Stimulated activated CD4-positive, alpha-beta T cell treated with anti-CD3 and anti-CD28 coated beads, Interleukin-1b, Interleukin-23, amount 100 ng/mL, for 24 hours (primary cell): ENCODE measurements around the gene C10orf90.

ENCODE experiments used
- DNase-seq, 4 experiments: peaks; one replicate each; pipeline ENCODE4 v3.0.0-alpha.2; 2020; ENCODE audit warnings: low read depth in 4 of 4, low spot score in 1 of 4

C10orf90 gene

GRCh38 chr10:126468876-126469643 lies 201.4 kb downstream of the C10orf90 start:
- no peak for DNase-seq

DNA sequence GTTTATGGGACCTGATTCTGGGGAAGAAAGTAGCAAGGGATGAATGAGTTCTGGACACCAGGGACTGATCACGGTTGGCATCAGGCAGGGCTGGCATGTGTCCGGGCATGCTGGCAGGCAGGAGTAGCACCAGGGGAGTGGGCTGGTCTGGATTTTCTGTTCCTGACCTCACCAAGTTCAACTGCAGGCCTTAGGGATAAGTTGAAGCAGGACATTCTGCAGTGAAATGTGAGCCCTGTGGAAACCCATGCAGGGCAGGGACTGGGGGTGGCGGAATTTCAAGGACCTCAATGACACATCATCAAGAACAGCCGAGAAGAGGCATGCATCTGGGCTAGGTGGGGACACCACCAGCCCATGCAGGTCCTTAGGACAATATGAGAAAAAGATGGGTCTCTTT lies 202.0 kb downstream of the C10orf90 start:
- DNase-seq = no peak

- DNase-seq = no peak
Observed at GRCh38 chr10:126465771-126466170, 204.7 kb downstream of the C10orf90 start.

DNA sequence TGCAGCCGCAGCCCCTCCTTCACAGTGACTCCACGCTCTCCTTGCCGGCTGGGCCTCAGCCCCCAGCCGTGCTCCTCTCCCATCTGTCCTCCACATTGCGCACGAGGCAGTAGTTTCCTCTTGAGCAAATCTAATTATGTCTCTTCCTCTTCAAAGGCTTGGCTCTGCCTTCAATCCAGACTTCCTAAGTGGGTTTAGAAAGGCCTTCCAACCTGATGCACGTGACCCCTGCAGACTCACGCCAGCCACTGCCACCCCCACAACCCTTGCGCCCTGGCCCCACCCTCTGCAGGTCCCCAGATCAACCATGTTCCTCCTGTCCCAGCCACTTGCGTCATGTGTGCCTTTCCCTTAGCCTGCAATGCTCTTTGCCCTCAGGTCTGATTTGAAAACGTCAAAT lies 207.2 kb downstream of the C10orf90 start:
- DNase-seq = no peak

DNA sequence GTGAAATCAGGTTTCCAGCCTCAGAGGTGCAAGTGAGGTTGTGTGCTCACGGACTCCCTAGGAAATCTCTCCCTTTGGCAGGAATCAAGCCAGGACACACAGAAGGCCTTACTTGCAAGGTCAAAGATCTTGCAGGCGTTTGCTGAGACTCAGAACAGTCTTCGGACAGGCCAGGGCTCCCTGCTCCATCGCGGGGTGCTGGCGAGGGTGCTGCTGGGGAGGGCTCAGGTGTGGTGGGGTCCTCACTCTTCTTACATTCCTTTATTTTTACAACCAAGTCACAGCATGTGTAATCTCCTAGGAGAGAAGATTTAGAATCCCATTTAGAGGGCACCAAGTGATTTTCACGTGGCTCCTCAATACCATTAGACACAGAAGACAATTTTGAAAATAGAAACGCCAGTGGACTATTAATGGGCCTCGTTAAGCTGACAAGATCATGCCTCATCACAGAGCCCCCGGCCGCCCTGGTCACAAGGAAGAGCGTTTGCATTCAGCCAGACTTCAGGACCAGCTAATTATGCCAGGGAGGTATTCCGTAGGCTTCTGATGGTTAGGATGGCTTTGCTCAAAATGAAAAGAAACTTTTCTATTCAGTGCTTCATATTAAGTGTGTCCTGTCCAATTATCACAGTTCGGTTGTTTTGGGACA lies 209.1 kb downstream of the C10orf90 start:
- DNase-seq = no peak

DNA sequence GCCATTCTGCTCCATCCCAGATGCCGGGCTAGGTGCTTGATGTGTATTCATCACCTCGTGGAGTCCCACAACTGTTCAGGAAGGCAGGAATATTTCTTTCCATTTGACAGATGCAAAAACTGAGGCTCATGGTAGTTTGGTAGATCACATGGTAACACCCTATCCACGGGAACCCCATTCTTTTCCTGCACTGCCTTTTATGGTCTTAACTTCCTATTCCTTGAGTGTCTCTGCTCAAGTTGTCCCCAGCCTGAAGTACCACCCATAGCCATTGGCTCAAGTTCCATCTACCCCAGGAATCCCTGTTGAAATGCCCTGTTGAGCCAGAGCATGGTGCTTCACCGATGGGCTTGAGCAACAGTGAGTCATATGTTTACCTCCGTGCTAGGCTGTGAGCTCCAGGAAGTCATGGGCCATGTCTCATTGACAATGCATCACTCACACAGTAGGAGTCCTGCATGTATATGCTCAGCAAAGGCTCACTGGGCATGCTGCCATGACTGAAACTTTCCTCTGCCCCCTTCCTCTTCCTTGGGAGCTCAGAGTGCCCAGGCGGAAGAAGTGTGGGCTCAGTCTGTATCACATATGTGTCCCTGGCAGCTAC lies 210.5 kb downstream of the C10orf90 start:
- no peak for DNase-seq

DNA sequence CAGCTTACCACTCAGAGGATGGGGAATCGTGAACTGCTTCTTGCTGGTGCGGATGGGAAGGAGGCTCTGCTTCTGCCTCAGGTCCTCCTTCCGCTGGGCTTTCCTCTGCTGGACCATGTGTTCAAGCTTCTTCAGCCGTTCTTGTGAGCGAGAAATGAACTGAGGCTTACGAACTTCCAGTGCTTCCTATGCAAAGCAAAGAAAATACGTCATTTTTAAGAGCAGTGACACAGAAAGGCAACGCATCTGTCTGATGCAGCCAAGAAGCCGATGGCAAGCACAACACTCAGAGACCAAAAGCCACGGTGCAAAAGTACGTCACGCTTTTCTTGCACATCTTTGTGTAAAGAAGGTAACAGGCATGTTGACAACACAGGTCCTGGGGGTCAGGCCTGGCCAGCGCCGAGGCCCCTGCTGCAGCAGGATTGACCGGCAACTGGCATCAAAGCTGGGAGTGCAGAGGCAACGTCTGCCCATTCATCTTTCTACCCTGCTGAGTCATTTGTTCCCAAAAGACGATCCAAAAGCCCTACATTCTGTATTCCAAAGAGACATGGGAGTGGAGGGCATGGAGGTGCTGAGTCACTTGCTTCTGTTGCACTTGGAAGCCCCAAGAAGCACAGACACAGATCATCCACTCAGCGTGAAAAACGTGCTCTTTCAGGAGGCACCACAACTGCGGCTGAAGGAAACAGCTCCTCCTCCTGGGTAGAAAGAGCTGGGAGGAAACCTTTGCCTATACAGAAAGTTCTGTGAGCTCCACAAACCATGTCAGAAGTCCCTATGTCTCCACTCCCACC lies 211.3 kb downstream of the C10orf90 start:
- no peak for DNase-seq

DNA sequence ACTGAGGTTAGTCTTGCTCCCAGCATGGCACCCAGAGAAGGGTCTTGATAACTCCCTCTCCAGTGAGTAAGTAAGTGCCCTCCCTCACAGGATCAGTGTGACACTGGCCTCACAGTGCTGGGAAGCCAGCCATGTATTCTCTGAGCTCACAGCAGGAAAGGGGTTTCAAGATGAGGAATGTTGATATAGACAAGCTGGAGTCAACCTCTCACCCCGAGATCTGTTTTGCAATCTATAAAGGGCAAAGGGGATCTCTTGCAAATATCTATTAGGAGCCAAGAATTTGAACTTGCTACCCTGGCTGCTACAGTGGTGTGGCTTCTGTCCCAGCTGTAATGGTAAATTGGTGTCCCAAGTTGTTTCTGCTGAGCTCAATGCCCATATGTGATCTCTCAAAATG lies 212.0 kb downstream of the C10orf90 start:
- DNase-seq = no peak

- DNase-seq = no peak
Observed at GRCh38 chr10:126456632-126457031, 213.9 kb downstream of the C10orf90 start.

GRCh38 chr10:126455766-126456405 lies 214.6 kb downstream of the C10orf90 start:
- DNase-seq = no peak

DNA sequence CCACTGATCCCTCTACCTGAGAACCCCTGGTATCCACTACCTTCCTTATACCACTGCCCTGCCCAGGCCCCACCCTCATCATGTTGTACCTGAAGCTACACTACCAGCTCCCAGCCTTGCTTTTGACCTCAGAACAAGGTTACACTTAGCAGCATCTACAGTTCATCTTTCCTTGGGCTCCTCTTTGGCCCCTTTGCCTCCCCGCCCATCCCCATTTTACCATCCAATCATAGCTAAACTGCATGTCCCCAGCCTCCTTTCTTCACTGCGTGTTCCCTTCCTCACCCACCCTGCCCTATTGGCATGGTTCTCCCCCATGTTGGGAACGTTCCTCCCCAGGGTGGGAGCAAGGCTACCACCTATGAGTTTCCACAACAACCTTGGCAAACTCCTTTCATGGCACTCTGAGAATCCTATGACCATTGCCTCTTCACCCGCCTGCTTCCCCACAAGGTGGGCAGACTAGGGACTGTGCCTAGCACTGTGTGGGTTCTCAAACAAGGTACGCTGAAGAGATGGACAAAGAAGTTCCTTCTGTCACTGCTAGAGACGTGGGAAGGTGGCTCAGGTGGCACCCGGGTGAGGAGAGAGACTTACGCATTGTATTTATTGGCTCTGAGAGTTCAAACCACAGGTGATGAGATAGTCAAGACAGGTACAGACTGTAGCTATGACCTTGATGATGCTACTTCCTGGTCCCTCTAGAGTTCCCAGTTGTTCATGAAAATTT lies 215.3 kb downstream of the C10orf90 start:
- no peak for DNase-seq

DNA sequence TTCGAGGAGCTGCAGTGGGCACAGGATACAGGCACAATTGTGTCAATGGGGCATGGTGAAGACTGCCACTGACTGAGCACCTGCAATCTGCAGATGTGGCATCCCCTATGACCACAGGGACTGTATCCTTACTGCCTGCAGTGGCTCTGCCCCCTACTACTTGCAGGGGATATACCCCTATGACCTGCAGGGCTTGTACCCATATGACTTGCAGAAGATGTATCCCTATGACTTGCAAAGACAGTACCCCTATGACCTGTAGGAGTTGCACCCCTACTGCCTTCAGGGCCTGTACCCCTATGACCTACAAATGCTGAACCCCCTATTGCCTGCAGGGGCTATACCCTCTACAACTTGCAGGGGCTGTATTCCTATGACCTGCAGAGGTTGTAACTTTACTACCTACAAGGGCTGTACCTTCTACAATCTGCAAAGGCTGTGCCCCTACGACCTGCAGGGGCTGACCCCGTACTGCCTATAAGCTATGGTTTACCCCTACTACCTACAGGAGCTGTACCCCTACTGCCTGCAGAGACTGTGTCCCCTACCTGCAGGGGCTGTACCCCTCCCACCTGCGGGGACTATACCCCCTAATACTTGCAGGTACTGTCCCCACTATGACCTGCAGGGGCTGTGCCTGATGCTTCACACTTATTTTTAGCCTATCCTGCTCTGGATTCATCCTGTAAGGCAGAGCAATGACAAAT lies 216.3 kb downstream of the C10orf90 start:
- no peak for DNase-seq

DNA sequence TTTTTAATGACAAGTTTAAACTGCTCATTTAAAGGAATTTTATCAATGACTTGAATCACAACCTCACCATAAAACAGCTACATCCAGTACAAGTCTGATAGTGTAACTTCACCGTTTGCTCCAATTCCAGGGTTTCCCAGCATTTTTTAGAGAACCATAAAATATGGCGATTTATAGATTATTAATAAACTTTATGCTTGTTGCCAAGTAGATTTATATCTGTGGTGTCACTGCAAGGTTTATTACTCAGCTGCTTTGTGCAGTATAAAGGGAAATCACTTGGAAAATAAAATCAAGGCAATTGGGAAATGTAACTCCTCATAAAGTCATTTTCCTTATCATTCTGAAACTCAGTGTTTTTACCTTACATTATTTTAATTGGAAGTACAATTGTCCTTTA lies 218.2 kb downstream of the C10orf90 start:
- DNase-seq = no peak

- DNase-seq = no peak
Observed at GRCh38 chr10:126448091-126448490, 222.4 kb downstream of the C10orf90 start.

DNA sequence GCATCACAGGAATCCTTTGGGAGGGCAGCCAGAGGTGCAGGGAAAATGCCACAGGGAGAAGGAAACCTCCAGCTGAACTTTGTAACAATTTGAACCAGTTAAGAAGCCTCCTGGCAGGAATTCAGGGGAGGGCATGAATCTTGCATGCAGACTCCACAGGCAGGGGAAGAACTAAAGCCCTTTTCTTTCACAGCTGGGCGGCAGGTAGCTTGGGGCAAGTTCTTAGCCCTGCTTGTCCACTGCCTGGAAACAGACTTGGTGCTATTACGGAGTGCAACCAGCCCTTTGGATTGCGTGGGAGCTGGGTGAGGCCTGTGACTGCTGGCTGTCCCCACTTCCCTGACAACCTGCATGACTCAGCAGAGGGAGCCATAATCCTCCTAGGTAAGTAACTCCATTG lies 230.6 kb downstream of the C10orf90 start:
- DNase-seq = no peak

DNA sequence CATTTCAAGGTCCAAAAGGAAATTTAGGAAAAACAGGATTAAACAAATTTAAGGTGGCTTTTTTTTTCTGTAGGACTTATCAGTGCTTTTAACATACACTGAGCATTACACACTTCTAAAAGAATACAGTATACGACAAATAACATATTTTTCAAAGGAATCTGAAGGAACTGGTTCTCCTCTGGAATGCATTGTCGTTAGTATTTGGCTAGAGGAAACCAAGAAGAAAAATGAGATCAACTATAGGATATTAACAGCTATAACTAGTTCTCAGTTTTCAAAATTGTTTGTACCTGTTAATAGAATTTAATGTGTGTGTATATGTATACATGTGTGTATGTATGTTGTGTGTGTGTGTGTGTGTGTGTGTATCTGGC lies 232.1 kb downstream of the C10orf90 start:
- no peak for DNase-seq

DNA sequence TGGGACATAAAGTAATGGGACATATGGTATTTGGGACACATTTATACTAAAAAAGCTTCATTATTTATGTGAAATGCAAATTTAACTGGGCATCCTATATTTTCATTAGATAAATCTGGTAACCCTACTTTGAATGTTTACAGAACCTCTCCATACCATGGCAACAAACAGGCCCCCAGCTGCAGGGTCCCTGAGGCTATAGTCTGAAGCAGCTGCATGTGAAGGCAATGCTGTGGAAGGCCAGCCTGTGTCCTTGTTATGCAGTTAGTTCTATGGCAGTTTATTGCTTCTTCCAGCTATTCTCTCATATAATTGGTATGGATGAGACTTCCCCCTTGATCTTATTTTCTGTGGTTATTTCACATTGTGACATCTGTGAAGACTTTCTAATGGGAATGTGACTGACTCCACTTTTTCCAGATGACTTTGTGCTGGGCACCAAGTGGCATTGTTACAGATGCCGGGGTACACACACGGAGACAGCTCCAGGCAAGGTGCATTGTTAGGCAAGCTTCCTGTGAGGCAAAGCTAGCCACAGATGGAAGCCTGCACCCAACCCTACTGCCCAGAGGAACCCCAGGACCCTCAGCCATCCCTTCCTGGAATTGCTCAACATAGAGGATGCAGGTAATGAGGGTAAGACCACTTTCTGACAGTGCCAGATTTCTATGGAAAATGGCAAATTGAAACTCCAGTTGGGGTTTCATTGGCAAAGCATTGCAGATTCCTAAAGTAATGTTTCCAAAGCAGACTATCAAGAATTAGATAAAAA lies 232.7 kb downstream of the C10orf90 start:
- DNase-seq = no peak

DNA sequence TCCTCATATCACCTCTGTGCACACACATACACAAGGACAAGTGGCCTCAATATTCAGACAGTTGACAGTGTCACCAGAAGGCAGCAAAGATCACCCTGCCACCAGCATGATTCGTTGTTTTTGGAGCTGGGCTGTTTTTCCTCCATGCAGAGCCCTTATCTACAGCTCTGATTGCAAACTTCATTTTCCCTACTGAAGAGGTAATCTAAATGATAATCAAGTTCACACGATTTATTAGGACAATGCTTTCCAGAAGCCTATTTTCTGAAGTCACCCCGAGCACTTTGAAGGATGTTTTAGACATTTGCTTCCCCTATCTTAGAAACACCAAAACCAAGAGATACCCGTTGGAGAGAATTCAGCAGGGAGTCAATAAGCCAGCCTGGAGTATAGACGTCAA lies 236.3 kb downstream of the C10orf90 start:
- DNase-seq = no peak

DNA sequence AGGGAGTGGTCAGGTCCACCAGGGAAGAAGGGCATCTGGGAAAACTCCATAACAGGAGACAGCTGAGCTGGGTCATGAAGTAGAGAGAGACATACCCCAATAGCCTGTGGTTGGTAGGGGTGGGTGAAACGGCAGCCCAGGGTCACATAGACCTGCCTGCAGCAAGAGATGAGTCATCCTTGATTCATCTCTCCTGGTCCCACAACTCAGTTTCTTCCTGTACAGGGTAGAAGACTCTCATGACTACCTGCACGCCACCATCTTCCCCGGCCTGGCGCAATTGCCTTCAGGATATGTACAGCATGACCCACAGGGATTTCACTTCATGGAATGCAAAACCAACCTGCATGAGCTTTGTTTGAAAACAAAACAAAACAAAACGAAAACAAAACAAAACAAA lies 237.1 kb downstream of the C10orf90 start:
- no peak for DNase-seq
